Thymus (tissue), 11 donors: ENCODE data around the gene INSL3. TPM values are rescaled to one million over a fixed set of nuclear protein-coding genes. Genes with fewer than 3 reads are reported as not detected.
A peak's percentile ranks its signal among the peaks of the same experiment; 100 is the strongest.
"Not testable (repeated sequence)": the region's sequence is repeated elsewhere in the genome, so short reads cannot be mapped to it uniquely, and the experiment has no call there.

ENCODE experiments used
- DNase-seq, 9 donors: peaks; one replicate each; pipeline ENCODE4 v3.0.0-alpha.2; 2013; ENCODE audit warnings: low spot score in 9 of 9, low read depth in 6 of 9, missing footprints in 1 of 9
- H3K27ac ChIP-seq, 2 donors: one replicate each; pipeline ENCODE4 v1.5.1; 2013; ENCODE audit warnings: control low read depth in 1 of 2, low read depth in 1 of 2, low read length in 1 of 2, mild to moderate bottlenecking in 1 of 2, moderate library complexity in 1 of 2
- H3K27me3 ChIP-seq, 2 donors: one replicate each; pipeline ENCODE4 v1.5.1; 2013; ENCODE audit warnings: low read length in 1 of 2; ENCODE audit not compliant: control insufficient read depth in 2 of 2, insufficient read depth in 1 of 2
- H3K36me3 ChIP-seq, 2 donors: one replicate each; pipeline ENCODE4 v1.5.1; 2013; ENCODE audit warnings: low read length in 1 of 2, mild to moderate bottlenecking in 1 of 2, moderate library complexity in 1 of 2; ENCODE audit not compliant: control insufficient read depth in 2 of 2, insufficient read depth in 2 of 2
- H3K4me1 ChIP-seq, 2 donors: one replicate each; pipeline ENCODE4 v1.5.1; 2013; ENCODE audit warnings: low read length in 2 of 2; ENCODE audit not compliant: control insufficient read depth in 2 of 2, insufficient read depth in 2 of 2
- H3K4me3 ChIP-seq, 2 donors: one replicate each; pipeline ENCODE4 v1.5.1; 2013; ENCODE audit warnings: low read length in 2 of 2, control low read depth in 1 of 2, mild to moderate bottlenecking in 1 of 2
- H3K9me3 ChIP-seq, 2 donors: one replicate each; pipeline ENCODE4 v1.5.1; 2013; ENCODE audit warnings: low read length in 1 of 2, mild to moderate bottlenecking in 1 of 2; ENCODE audit not compliant: control insufficient read depth in 2 of 2, insufficient read depth in 1 of 2
- WGBS: extraction: QIAGEN DNeasy Blood & Tissue Kit; methylation state at CpG from one replicate; pipeline ENCODE4 v1.1.7; 2013; 5-methylcytosine and 5-hydroxymethylcytosine counted together
- polyA plus RNA-seq: library from polyadenylated mRNA; stranded (reverse); fragments of 200-250 nt; gene quantifications from one replicate; pipeline ENCODE4 v1.2.3, GENCODE V29; 2013
- total RNA-seq: library from RNA; stranded (reverse); fragments of 120-200 nt; gene quantifications from one replicate; pipeline ENCODE4 v1.2.4, GENCODE V29; 2013
- donor health status: healthy.

The INSL3 gene
- total and polyA plus RNA-seq, 2 donors = 0.33 to 2.1 TPM

- Histone ChIP-seq H3K27me3 (peaks cover 0 to 22% of the 10 kb centered on the region in 2 donors), H3K27ac (no peak overlapping the region), H3K36me3 (no peaks in the 10 kb centered on the region), H3K4me1 (peaks cover 0 to 5% of the 10 kb centered on the region in 2 donors), H3K9me3 (no peaks in the 10 kb centered on the region), H3K4me3 (no peak overlapping the region)
- no peak for DNase-seq
- WGBS = 98% methylated on average over 4 of the region's 4 CpGs
Measured at GRCh38 chr19:17805427-17805826, 15.9 kb downstream of the INSL3 start.

GRCh38 chr19:17803264-17803896 lies 17.9 kb downstream of the INSL3 start:
- no peak overlapping the region for H3K4me3 ChIP-seq
- 19% methylated on average over 14 of the region's 14 CpGs for whole genome bisulfite sequencing
- DNase-seq = peak in 2 of 9 donors; percentile 33 to 56

GRCh38 chr19:17802137-17802858 lies 19.0 kb downstream of the INSL3 start:
- WGBS = 83% methylated on average over 12 of the region's 12 CpGs
- Histone ChIP-seq H3K27ac (no peak overlapping the region), H3K4me3 (no peak overlapping the region), H3K4me1 (peaks cover 0 to 5% of the 10 kb centered on the region in 2 donors), H3K36me3 (no peaks in the 10 kb centered on the region), H3K9me3 (no peaks in the 10 kb centered on the region), H3K27me3 (peaks cover 0 to 18% of the 10 kb centered on the region in 2 donors)
- no peak for DNase-seq

More at GRCh38 chr19:17803264-17803896, 17.9 kb downstream of the INSL3 start:
- peak overlapping the region in 1 of 2 donors; percentile 25 for H3K27ac ChIP-seq
- H3K36me3 ChIP-seq = no peaks in the 10 kb centered on the region
- H3K4me1 ChIP-seq = peaks cover 0 to 5% of the 10 kb centered on the region in 2 donors
- peaks cover 0 to 19% of the 10 kb centered on the region in 2 donors for H3K27me3 ChIP-seq
- H3K9me3 ChIP-seq = no peaks in the 10 kb centered on the region

GRCh38 chr19:17798599-17798998 lies 22.7 kb downstream of the INSL3 start:
- not testable (repeated sequence) for H3K27ac ChIP-seq, H3K36me3 ChIP-seq, DNase-seq, H3K4me3 ChIP-seq, H3K9me3 ChIP-seq
- Histone ChIP-seq H3K27me3 (peaks cover 25 to 52% of the 10 kb centered on the region in 2 donors), H3K4me1 (peaks cover 0 to 16% of the 10 kb centered on the region in 2 donors)
- WGBS = 99% methylated on average over 3 of the region's 3 CpGs

- peaks cover 0 to 11% of the 10 kb centered on the region in 2 donors for H3K4me1 ChIP-seq
- no peak overlapping the region for H3K27ac ChIP-seq
- no peaks in the 10 kb centered on the region for H3K36me3 ChIP-seq
- no peak for DNase-seq
- peaks cover 2 to 6% of the 10 kb centered on the region in 2 donors for H3K9me3 ChIP-seq
- 88% methylated on average over 11 of the region's 11 CpGs for WGBS
- H3K4me3 ChIP-seq = no peak overlapping the region
- H3K27me3 ChIP-seq = peaks cover 25 to 55% of the 10 kb centered on the region in 2 donors
Measured at GRCh38 chr19:17797424-17798201, 23.7 kb downstream of the INSL3 start.

GRCh38 chr19:17796838-17797423 lies 24.4 kb downstream of the INSL3 start:
- no peak for DNase-seq
- H3K27me3 ChIP-seq = peaks cover 25 to 50% of the 10 kb centered on the region in 2 donors
- H3K27ac ChIP-seq = no peak overlapping the region
- H3K4me1 ChIP-seq = peaks cover 0 to 11% of the 10 kb centered on the region in 2 donors
- H3K36me3 ChIP-seq = no peaks in the 10 kb centered on the region
- WGBS = 69% methylated on average over 1 of the region's 1 CpG
- H3K9me3 ChIP-seq = peaks cover 2 to 6% of the 10 kb centered on the region in 2 donors
- no peak overlapping the region for H3K4me3 ChIP-seq

GRCh38 chr19:17796013-17796837 lies 25.1 kb downstream of the INSL3 start:
- Histone ChIP-seq H3K4me1 (peaks cover 0 to 11% of the 10 kb centered on the region in 2 donors), H3K4me3 (no peak overlapping the region), H3K27me3 (peaks cover 25 to 50% of the 10 kb centered on the region in 2 donors), H3K36me3 (no peaks in the 10 kb centered on the region), H3K27ac (no peak overlapping the region), H3K9me3 (peaks cover 2 to 6% of the 10 kb centered on the region in 2 donors)
- WGBS = 73% methylated on average over 6 of the region's 6 CpGs
- no peak for DNase-seq

GRCh38 chr19:17795495-17795856 lies 25.8 kb downstream of the INSL3 start:
- no peaks in the 10 kb centered on the region for H3K36me3 ChIP-seq
- peaks cover 0 to 11% of the 10 kb centered on the region in 2 donors for H3K4me1 ChIP-seq
- peaks cover 25 to 50% of the 10 kb centered on the region in 2 donors for H3K27me3 ChIP-seq
- peaks cover 2 to 6% of the 10 kb centered on the region in 2 donors for H3K9me3 ChIP-seq
- 54% methylated on average over 14 of the region's 14 CpGs for WGBS
- H3K27ac ChIP-seq = no peak overlapping the region
- no peak overlapping the region for H3K4me3 ChIP-seq
- no peak for DNase-seq
